WERI-Rb-1 (cell line): Measurements from ENCODE around the gene AP1B1.
A peak's percentile ranks its signal among the peaks of the same experiment; 100 is the strongest.

ENCODE experiments used
- DNase-seq: peaks from one replicate; pipeline ENCODE4 v3.0.0-alpha.2; 2020
- H3K27ac ChIP-seq: fragments of 250-450 bp; sonication (Bioruptor Pico); 2 replicates; pipeline ENCODE4 v1.5.1; 2020; ENCODE audit warnings: mild to moderate bottlenecking, moderate library complexity
- H3K27me3 ChIP-seq: fragments of 250-450 bp; sonication (Bioruptor Pico); 2 replicates; pipeline ENCODE4 v1.5.1; 2021; ENCODE audit warnings: mild to moderate bottlenecking, low read depth, moderate library complexity; ENCODE audit not compliant: insufficient read depth, severe bottlenecking
- H3K36me3 ChIP-seq: fragments of 250-450 bp; sonication (Bioruptor Pico); 2 replicates; pipeline ENCODE4 v1.5.1; 2020; ENCODE audit warnings: mild to moderate bottlenecking, moderate library complexity
- H3K4me3 ChIP-seq: 2 replicates; pipeline ENCODE4 v1.5.1; 2011; ENCODE audit warnings: low read depth, mild to moderate bottlenecking, control low read depth, low read length
- H3K9me3 ChIP-seq: fragments of 250-450 bp; sonication (Bioruptor Pico); 2 replicates; pipeline ENCODE4 v1.5.1; 2021; ENCODE audit warnings: mild to moderate bottlenecking, moderate library complexity; ENCODE audit not compliant: severe bottlenecking
- CTCF ChIP-seq: IDR thresholded peaks from 2 replicates; pipeline ENCODE4 v1.5.1; 2011; ENCODE audit warnings: low read depth, mild to moderate bottlenecking, control low read depth, inconsistent platforms, low read length

Gene AP1B1

GRCh38 chr22:29305836-29306174, 82.6 kb downstream of the AP1B1 start:
- Histone ChIP-seq H3K36me3 (peaks cover 11% of the 10 kb centered on the region), H3K27ac (peak overlapping the region; percentile 98), H3K27me3 (no peaks in the 10 kb centered on the region), H3K9me3 (no peaks in the 10 kb centered on the region), H3K4me3 (no peak overlapping the region; the same call in 1 of the 2 replicates)
- TF ChIP-seq CTCF = no peak
- DNase-seq = no peak

- DNase-seq = no peak
- H3K27me3 ChIP-seq = no peaks in the 10 kb centered on the region
- peaks cover 36% of the 10 kb centered on the region for H3K36me3 ChIP-seq
- TF ChIP-seq CTCF = no peak
- no peaks in the 10 kb centered on the region for H3K9me3 ChIP-seq
- no peak overlapping the region for H3K27ac ChIP-seq
- H3K4me3 ChIP-seq = no peak overlapping the region
These were observed 85.5 kb downstream of the AP1B1 start for GRCh38 chr22:29302681-29303465.

- DNase-seq = no peak
- Histone ChIP-seq H3K27ac (no peak overlapping the region), H3K4me3 (no peak overlapping the region), H3K36me3 (peaks cover 40% of the 10 kb centered on the region), H3K9me3 (no peaks in the 10 kb centered on the region), H3K27me3 (no peaks in the 10 kb centered on the region)
- TF ChIP-seq CTCF = no peak
These were observed 86.0 kb downstream of the AP1B1 start for GRCh38 chr22:29302402-29302680.

GRCh38 chr22:29301716-29302401, 86.5 kb downstream of the AP1B1 start:
- H3K27ac ChIP-seq = no peak overlapping the region
- H3K36me3 ChIP-seq = peaks cover 44% of the 10 kb centered on the region
- DNase-seq = no peak
- H3K4me3 ChIP-seq = no peak overlapping the region
- no peaks in the 10 kb centered on the region for H3K9me3 ChIP-seq
- no peak for TF ChIP-seq CTCF
- no peaks in the 10 kb centered on the region for H3K27me3 ChIP-seq

GRCh38 chr22:29300807-29301601, 87.4 kb downstream of the AP1B1 start:
- H3K27me3 ChIP-seq = no peaks in the 10 kb centered on the region
- no peak overlapping the region for H3K27ac ChIP-seq
- DNase-seq = no peak
- TF ChIP-seq CTCF = no peak
- peaks cover 53% of the 10 kb centered on the region for H3K36me3 ChIP-seq
- no peaks in the 10 kb centered on the region for H3K9me3 ChIP-seq
- no peak overlapping the region for H3K4me3 ChIP-seq
